ENCODE data around the gene CAND2. TPM values are rescaled to one million over a fixed set of nuclear protein-coding genes. Genes with fewer than 3 reads are reported as not detected.
"Not testable (repeated sequence)": the region's sequence is repeated elsewhere in the genome, so short reads cannot be mapped to it uniquely, and the experiment has no call there.

CAND2 gene
- total RNA-seq, 1 donor from 2014 or later, result 15.5 TPM

DNA sequence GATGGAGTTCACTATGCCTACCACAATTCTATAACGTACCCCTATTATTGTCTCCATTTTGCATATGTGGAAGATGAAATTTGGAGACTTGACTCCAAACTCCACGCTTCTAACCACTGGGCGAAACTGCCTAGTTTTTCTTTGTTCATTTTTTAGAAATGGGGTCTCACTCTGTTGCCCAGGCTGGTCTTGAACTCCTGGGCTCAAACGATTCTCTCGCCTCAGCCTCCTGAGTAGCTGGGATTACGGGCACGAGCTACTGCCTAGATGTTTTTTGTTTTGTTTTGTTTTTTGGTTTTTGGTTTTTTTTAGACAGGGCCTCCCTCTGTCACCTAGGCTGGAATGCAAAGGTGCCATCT is 45.5 kb downstream of the CAND2 start:
- TF ChIP-seq, protein P1, sequence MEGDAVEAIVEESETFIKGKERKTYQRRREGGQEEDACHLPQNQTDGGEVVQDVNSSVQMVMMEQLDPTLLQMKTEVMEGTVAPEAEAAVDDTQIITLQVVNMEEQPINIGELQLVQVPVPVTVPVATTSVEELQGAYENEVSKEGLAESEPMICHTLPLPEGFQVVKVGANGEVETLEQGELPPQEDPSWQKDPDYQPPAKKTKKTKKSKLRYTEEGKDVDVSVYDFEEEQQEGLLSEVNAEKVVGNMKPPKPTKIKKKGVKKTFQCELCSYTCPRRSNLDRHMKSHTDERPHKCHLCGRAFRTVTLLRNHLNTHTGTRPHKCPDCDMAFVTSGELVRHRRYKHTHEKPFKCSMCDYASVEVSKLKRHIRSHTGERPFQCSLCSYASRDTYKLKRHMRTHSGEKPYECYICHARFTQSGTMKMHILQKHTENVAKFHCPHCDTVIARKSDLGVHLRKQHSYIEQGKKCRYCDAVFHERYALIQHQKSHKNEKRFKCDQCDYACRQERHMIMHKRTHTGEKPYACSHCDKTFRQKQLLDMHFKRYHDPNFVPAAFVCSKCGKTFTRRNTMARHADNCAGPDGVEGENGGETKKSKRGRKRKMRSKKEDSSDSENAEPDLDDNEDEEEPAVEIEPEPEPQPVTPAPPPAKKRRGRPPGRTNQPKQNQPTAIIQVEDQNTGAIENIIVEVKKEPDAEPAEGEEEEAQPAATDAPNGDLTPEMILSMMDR (conservative IDR thresholded peaks at IDR 0.05), result peak; percentile 22
- peak overlapping the region; percentile 100 for H3K27ac Mint-ChIP-seq (ENCODE audit: unreplicated experiment)
- no peaks in the 10 kb centered on the region for H3K27me3 Mint-ChIP-seq (ENCODE audit: low read depth)
- peak overlapping the region; percentile 100 for H3K4me3 Mint-ChIP-seq
- DNase-seq (ENCODE audit: low read depth, low spot score), result no peak
- H3K9me3 Mint-ChIP-seq, result no peaks in the 10 kb centered on the region
- H3K4me1 Mint-ChIP-seq, result peaks cover 44% of the 10 kb centered on the region
- H3K36me3 Mint-ChIP-seq (ENCODE audit: low read depth), result peaks cover 29% of the 10 kb centered on the region

- DNase-seq (ENCODE audit: low read depth, low spot score), result no peak
- Mint-ChIP-seq H3K9me3 (no peaks in the 10 kb centered on the region), H3K27me3 (ENCODE audit: low read depth) (no peaks in the 10 kb centered on the region), H3K27ac (ENCODE audit: unreplicated experiment) (no peak overlapping the region), H3K4me1 (peaks cover 39% of the 10 kb centered on the region), H3K36me3 (ENCODE audit: low read depth) (peaks cover 27% of the 10 kb centered on the region), H3K4me3 (peak overlapping the region; percentile 100)
- TF ChIP-seq, protein P1 (conservative IDR thresholded peaks at IDR 0.05), result no peak
These were observed 46.0 kb downstream of the CAND2 start for GRCh38 chr3:12842469-12842868.

DNA sequence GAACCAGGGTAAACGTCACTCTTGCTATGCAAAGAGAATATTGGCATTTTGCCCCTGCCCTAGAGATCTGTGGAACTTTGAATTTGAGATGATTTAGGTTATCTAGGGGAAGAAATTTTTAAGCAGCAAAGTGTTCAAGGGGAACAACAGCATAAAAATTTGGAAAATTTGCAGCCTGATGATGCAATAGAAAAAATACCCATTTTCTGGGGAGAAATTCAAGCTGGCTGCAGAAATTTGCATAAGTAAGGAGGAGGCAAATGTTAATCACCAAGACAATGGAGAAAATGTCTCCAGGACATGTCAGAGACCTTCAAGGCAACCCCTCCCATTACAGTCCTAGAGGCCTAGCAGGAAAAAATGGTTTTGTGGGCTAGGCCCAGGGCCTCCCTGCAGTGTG is 49.3 kb downstream of the CAND2 start:
- Mint-ChIP-seq H3K27me3 (ENCODE audit: low read depth) (no peaks in the 10 kb centered on the region), H3K9me3 (no peaks in the 10 kb centered on the region), H3K4me1 (peaks cover 7% of the 10 kb centered on the region), H3K27ac (ENCODE audit: unreplicated experiment) (no peak overlapping the region), H3K36me3 (ENCODE audit: low read depth) (peaks cover 3% of the 10 kb centered on the region), H3K4me3 (no peak overlapping the region)
- TF ChIP-seq, protein P1 (conservative IDR thresholded peaks at IDR 0.05), result no peak
- DNase-seq (ENCODE audit: low read depth, low spot score), result no peak

GRCh38 chr3:12852201-12852600 is 55.7 kb downstream of the CAND2 start:
- Mint-ChIP-seq H3K27ac (ENCODE audit: unreplicated experiment) (no peak overlapping the region), H3K36me3 (ENCODE audit: low read depth) (no peaks in the 10 kb centered on the region), H3K4me1 (no peaks in the 10 kb centered on the region), H3K4me3 (no peak overlapping the region), H3K9me3 (no peaks in the 10 kb centered on the region), H3K27me3 (ENCODE audit: low read depth) (peaks cover 10% of the 10 kb centered on the region)
- no peak for DNase-seq (ENCODE audit: low read depth, low spot score)
- TF ChIP-seq, protein P1 (conservative IDR thresholded peaks at IDR 0.05), result no peak

- H3K4me1 Mint-ChIP-seq; H3K4me3 Mint-ChIP-seq; H3K36me3 Mint-ChIP-seq (ENCODE audit: low read depth); DNase-seq (ENCODE audit: low read depth, low spot score); H3K27ac Mint-ChIP-seq (ENCODE audit: unreplicated experiment); H3K9me3 Mint-ChIP-seq: not testable (repeated sequence)
- H3K27me3 Mint-ChIP-seq (ENCODE audit: low read depth), result peaks cover 10% of the 10 kb centered on the region
These were observed 57.4 kb downstream of the CAND2 start for GRCh38 chr3:12853847-12854246.

DNA sequence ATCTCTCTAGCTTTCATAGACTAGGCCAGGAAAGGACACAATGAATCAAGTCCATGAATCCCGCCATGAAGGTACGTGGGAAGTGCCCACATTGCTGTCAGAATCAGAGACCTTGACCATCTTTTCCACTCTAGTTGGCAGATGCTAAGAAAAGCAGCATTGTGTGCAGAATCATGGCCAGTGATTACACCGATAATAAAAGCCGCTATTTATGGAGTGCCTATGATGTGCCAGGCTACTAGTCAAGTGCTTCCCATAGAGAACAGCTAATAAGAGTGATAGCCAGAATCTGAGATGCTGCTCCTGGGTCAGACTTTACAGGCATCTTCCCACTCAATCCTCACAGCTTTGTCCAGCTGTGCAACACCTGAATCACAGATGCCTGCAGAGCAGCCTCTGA is 58.1 kb downstream of the CAND2 start:
- TF ChIP-seq, protein P1 (conservative IDR thresholded peaks at IDR 0.05), result no peak
- no peaks in the 10 kb centered on the region for H3K9me3 Mint-ChIP-seq
- no peaks in the 10 kb centered on the region for H3K4me1 Mint-ChIP-seq
- peaks cover 10% of the 10 kb centered on the region for H3K27me3 Mint-ChIP-seq (ENCODE audit: low read depth)
- H3K4me3 Mint-ChIP-seq, result no peak overlapping the region
- no peak for DNase-seq (ENCODE audit: low read depth, low spot score)
- H3K36me3 Mint-ChIP-seq (ENCODE audit: low read depth), result no peaks in the 10 kb centered on the region
- H3K27ac Mint-ChIP-seq (ENCODE audit: unreplicated experiment), result no peak overlapping the region

All from neural crest cell (in vitro differentiated cells).